MM.1S (cell line): ENCODE data around the gene KLHDC3.

ENCODE experiments used
- DNase-seq: peaks from one replicate; pipeline ENCODE4 v3.0.0-alpha.2; 2015
- H2AFZ ChIP-seq: fragments of 300-600 bp; sonication (generic); 2 replicates; pipeline ENCODE4 v1.6.0; 2016; ENCODE audit warnings: antibody characterized with exemption, low read length
- H3F3A ChIP-seq: fragments of 300-600 bp; sonication (generic); 2 replicates; pipeline ENCODE4 v1.6.1; 2016; ENCODE audit warnings: mild to moderate bottlenecking, antibody characterized with exemption, low read length, moderate library complexity, mixed read lengths; ENCODE audit not compliant: insufficient read depth
- H3K27ac ChIP-seq: fragments of 300-600 bp; sonication (generic); 2 replicates; pipeline ENCODE4 v1.5.1; 2016; ENCODE audit warnings: mild to moderate bottlenecking, low read length
- H3K27me3 ChIP-seq: fragments of 300-600 bp; sonication (generic); replicated peaks from 2 replicates; pipeline ENCODE4 v1.6.0; 2016; ENCODE audit warnings: low read length; ENCODE audit not compliant: insufficient read depth
- H3K36me3 ChIP-seq: fragments of 300-600 bp; sonication (generic); replicated peaks from 2 replicates; pipeline ENCODE4 v1.6.1; 2016; ENCODE audit warnings: mild to moderate bottlenecking, low read length, mixed read lengths; ENCODE audit not compliant: insufficient read depth
- H3K4me1 ChIP-seq: fragments of 300-600 bp; sonication (generic); 2 replicates; pipeline ENCODE4 v1.6.1; 2016; ENCODE audit warnings: low read length, mixed read lengths
- H3K4me2 ChIP-seq: fragments of 300-600 bp; sonication (generic); 2 replicates; pipeline ENCODE4 v1.6.0; 2016; ENCODE audit warnings: low read depth, low read length
- H3K4me3 ChIP-seq: fragments of 300-600 bp; sonication (generic); 2 replicates; pipeline ENCODE4 v1.5.1; 2016; ENCODE audit warnings: low read length, mixed read lengths
- H3K79me2 ChIP-seq: fragments of 300-600 bp; sonication (generic); 2 replicates; pipeline ENCODE4 v1.6.1; 2016; ENCODE audit warnings: mixed run types, low read length, mixed read lengths
- H3K9ac ChIP-seq: fragments of 300-600 bp; sonication (generic); 2 replicates; pipeline ENCODE4 v1.6.1; 2016; ENCODE audit warnings: low read length, mixed read lengths
- H3K9me2 ChIP-seq: fragments of 300-600 bp; sonication (generic); replicated peaks from 2 replicates; pipeline ENCODE4 v1.6.1; 2016; ENCODE audit warnings: mild to moderate bottlenecking, low read length, mixed read lengths; ENCODE audit not compliant: insufficient read depth
- H3K9me3 ChIP-seq: fragments of 300-600 bp; sonication (generic); replicated peaks from 2 replicates; pipeline ENCODE4 v1.6.1; 2016; ENCODE audit warnings: mild to moderate bottlenecking, low read length, mixed read lengths; ENCODE audit not compliant: insufficient read depth
- H4K20me1 ChIP-seq: fragments of 300-600 bp; sonication (generic); 2 replicates; pipeline ENCODE4 v1.6.1; 2016; ENCODE audit warnings: mild to moderate bottlenecking, low read length, moderate library complexity, mixed read lengths; ENCODE audit not compliant: insufficient read depth
- CTCF ChIP-seq: fragments of 300-600 bp; sonication (generic); IDR thresholded peaks from 2 replicates; pipeline ENCODE4 v1.5.1; 2016; ENCODE audit warnings: antibody characterized with exemption, low read length, mixed read lengths
- EZH2 ChIP-seq: fragments of 300-600 bp; sonication (generic); optimal IDR thresholded peaks from 2 replicates; pipeline ENCODE3; 2017; ENCODE audit warnings: low read depth, mild to moderate bottlenecking, antibody characterized with exemption, low read length, mixed read lengths
- EZH2phosphoT487 ChIP-seq: fragments of 300-600 bp; sonication (generic); IDR thresholded peaks from 2 replicates; pipeline ENCODE4 v1.6.1; 2018; ENCODE audit warnings: antibody characterized with exemption, low read length

Gene KLHDC3

GRCh38 chr6:43060755-43061633 is 46.9 kb downstream of the KLHDC3 start:
- Histone ChIP-seq H3K9me3 (no peaks in the 10 kb centered on the region), H3K9me2 (no peaks in the 10 kb centered on the region), H3K9ac (no peak overlapping the region), H3F3A (no peaks in the 10 kb centered on the region), H2AFZ (no peak overlapping the region), H3K36me3 (no peaks in the 10 kb centered on the region), H3K4me3 (no peak overlapping the region), H3K4me2 (peak overlapping the region; percentile 85; the same call in 1 of the 2 replicates), H4K20me1 (no peaks in the 10 kb centered on the region), H3K79me2 (peaks cover 22% of the 10 kb centered on the region), H3K27me3 (no peaks in the 10 kb centered on the region), H3K27ac (no peak overlapping the region), H3K4me1 (peaks cover 9% of the 10 kb centered on the region)
- no peak for DNase-seq
- TF ChIP-seq EZH2phosphoT487 = no peak
- no peak for TF ChIP-seq EZH2
- no peak for TF ChIP-seq CTCF

GRCh38 chr6:43061861-43062260 is 47.8 kb downstream of the KLHDC3 start:
- Histone ChIP-seq H3K9me3 (no peaks in the 10 kb centered on the region), H3K27me3 (no peaks in the 10 kb centered on the region), H3K4me3 (no peak overlapping the region), H3K79me2 (peaks cover 22% of the 10 kb centered on the region), H4K20me1 (no peaks in the 10 kb centered on the region), H3K9me2 (no peaks in the 10 kb centered on the region), H3K27ac (no peak overlapping the region), H3K9ac (no peak overlapping the region), H3K36me3 (no peaks in the 10 kb centered on the region), H3K4me2 (no peak overlapping the region), H2AFZ (no peak overlapping the region), H3K4me1 (peaks cover 9% of the 10 kb centered on the region), H3F3A (no peaks in the 10 kb centered on the region)
- DNase-seq = no peak
- TF ChIP-seq CTCF = no peak
- no peak for TF ChIP-seq EZH2phosphoT487
- TF ChIP-seq EZH2 = no peak

GRCh38 chr6:43062818-43063217 is 48.8 kb downstream of the KLHDC3 start:
- Histone ChIP-seq H3K27me3 (no peaks in the 10 kb centered on the region), H3K4me3 (no peak overlapping the region), H4K20me1 (no peaks in the 10 kb centered on the region), H3F3A (no peaks in the 10 kb centered on the region), H3K4me2 (no peak overlapping the region), H3K36me3 (no peaks in the 10 kb centered on the region), H3K9me2 (no peaks in the 10 kb centered on the region), H3K9ac (no peak overlapping the region), H3K9me3 (no peaks in the 10 kb centered on the region), H3K27ac (no peak overlapping the region), H3K4me1 (peaks cover 8% of the 10 kb centered on the region), H2AFZ (no peak overlapping the region), H3K79me2 (peaks cover 19% of the 10 kb centered on the region)
- DNase-seq = no peak
- TF ChIP-seq CTCF = no peak
